GM10266 (cell line): ENCODE data around the gene DENND1A.

ENCODE experiments used
- DNase-seq: peaks from one replicate; pipeline ENCODE4 v3.0.0; 2012; ENCODE audit errors: extremely low spot score
- TF ChIP-seq, protein P1 (sequence below): IDR thresholded peaks from 2 replicates; pipeline ENCODE4 v1.5.1; 2012; ENCODE audit warnings: mild to moderate bottlenecking, low read depth; ENCODE audit not compliant: control insufficient read depth, insufficient read depth; ENCODE audit errors: missing control alignments

DENND1A gene

DNA sequence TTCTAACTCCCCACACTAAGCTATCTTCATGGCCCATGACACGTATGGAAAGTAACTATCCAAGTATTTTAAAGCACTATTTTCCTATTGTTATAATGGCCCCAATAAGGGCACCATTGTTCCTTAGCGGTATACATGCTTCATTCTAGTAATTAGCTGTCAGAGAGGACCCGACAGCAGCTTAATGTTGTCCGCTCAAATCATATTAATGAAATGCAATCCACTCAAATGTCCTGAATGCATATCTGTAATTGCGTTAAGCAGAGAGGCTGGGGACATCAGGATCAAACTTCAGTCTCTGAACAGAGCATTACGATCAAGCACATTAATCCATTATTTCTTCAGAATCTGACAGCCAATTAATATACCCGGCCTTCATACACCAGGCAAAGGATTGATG is 434.2 kb downstream of the DENND1A start:
- TF ChIP-seq, protein P1, sequence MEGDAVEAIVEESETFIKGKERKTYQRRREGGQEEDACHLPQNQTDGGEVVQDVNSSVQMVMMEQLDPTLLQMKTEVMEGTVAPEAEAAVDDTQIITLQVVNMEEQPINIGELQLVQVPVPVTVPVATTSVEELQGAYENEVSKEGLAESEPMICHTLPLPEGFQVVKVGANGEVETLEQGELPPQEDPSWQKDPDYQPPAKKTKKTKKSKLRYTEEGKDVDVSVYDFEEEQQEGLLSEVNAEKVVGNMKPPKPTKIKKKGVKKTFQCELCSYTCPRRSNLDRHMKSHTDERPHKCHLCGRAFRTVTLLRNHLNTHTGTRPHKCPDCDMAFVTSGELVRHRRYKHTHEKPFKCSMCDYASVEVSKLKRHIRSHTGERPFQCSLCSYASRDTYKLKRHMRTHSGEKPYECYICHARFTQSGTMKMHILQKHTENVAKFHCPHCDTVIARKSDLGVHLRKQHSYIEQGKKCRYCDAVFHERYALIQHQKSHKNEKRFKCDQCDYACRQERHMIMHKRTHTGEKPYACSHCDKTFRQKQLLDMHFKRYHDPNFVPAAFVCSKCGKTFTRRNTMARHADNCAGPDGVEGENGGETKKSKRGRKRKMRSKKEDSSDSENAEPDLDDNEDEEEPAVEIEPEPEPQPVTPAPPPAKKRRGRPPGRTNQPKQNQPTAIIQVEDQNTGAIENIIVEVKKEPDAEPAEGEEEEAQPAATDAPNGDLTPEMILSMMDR, result no peak

GRCh38 chr9:123493627-123494026 is 436.3 kb downstream of the DENND1A start:
- DNase-seq, result no peak
- TF ChIP-seq, protein P1, result no peak

More for the DNA sequence above, 434.2 kb downstream of the DENND1A start:
- no peak for DNase-seq

- no peak for DNase-seq
- TF ChIP-seq, protein P1, result no peak
Measured at GRCh38 chr9:123490688-123491087, 439.2 kb downstream of the DENND1A start.

- no peak for DNase-seq
- TF ChIP-seq, protein P1, result no peak
Measured at GRCh38 chr9:123488722-123489321, 441.1 kb downstream of the DENND1A start.

DNA sequence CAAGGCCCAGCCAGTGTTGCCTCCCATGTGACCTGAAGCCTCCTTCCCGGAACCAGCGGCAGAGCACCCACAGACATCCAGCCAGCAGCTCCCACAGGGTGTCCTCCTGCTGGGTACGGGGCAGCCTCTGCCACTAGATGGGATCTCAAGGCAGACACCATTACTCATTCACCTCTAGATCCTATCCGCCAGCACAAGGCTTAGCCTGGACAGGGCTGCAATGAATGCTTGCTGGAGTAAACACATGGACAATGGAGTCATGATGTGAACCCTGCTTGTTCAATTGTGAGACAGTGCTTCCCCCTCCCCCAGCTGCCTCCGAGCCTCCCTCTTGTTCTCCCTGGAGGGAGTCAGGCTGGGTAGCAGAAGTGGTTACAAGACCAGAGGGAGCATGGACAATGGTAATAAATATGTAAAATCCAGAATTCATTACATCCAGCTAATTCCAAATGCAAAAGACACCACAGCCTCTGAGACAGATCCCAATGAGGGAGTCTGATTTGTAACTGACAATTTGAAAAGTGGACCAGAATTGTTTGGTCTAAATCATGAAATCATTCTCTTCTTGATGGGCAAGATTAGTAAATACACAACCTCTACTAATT is 441.9 kb downstream of the DENND1A start:
- TF ChIP-seq, protein P1, result no peak
- no peak for DNase-seq

DNA sequence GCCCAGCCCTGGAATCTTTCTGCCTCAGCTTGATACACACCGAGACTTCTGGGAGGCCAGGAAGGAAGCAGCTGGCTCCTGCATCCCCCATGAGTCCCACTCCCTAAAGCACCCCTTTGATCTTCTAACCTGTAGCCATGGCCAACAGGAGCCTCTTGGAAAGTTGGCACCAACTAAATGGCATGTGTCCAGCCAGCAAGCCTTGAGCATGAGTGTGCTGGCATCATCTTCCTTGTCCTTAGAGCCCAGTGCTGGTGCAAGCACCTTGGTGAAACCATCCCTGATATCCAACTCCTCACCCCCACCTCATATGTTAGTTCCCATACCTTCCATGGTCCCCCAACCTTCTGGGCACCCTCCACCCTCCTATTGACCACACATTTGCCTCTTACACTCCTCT is 443.5 kb downstream of the DENND1A start:
- TF ChIP-seq, protein P1, result no peak
- no peak for DNase-seq

DNA sequence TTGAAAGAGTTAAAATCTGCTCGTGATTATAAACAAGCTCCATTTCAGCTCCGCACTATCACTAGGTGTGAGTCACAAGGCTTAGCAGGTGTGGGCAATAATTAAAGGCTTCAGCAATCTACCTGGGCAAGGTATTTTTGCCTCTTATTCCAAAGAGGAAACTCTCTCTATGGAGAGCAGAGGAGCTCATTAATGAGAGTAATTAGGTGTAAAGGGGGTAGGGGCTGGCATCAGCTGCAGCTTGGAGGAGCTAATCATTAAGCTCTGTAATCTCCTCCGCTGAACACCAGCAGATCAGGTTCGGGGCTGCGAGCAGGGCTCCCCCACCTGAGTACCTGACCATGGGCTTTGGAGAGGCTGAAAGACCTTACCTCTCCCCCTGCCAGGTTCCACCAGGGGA is 444.7 kb downstream of the DENND1A start:
- TF ChIP-seq, protein P1, result no peak
- DNase-seq, result no peak
